Astrocyte of the spinal cord (primary cell): Measurements from ENCODE around the gene SAMD8.
"Not testable (repeated sequence)": the region's sequence is repeated elsewhere in the genome, so short reads cannot be mapped to it uniquely, and the experiment has no call there.

ENCODE experiments used
- DNase-seq: peaks from one replicate; pipeline ENCODE4 v3.0.0; 2011; ENCODE audit warnings: low read depth, low spot score
- H3K4me3 ChIP-seq: 2 replicates; pipeline ENCODE4 v1.5.1; 2011; ENCODE audit warnings: low read depth, mild to moderate bottlenecking, low read length, moderate library complexity
- in situ Hi-C: cut with HindIII; loops from 2 replicates; pipeline ENCODE4 v1.10.0; 2017; ENCODE audit warnings: low sequenced_read_pairs
- TF ChIP-seq, protein P1 (sequence below): IDR thresholded peaks from 2 replicates; pipeline ENCODE4 v1.5.1; 2012; ENCODE audit warnings: low read depth, mild to moderate bottlenecking, low read length, inconsistent platforms

Gene SAMD8

DNA sequence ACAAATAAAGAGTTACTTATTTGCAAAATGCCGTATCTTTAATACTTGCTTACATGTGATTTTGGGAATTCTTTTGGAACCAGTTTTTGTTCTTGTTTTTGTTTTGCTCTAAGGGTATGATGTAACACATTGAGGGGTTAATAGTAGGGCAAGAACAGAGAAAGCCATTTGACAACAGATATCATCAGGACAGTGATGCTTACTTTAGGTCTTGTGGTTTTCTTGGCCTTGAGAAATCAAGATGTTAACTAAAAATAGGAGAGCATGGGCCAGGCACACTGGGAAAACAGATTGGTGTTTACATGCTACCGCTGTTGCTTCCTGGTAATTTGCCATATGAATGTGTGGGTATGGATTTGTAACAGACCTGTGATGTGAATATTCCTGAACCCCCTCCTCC, 3.7 kb downstream of the SAMD8 start:
- no peak overlapping the region for H3K4me3 ChIP-seq
- no peak for DNase-seq
- TF ChIP-seq, protein P1, sequence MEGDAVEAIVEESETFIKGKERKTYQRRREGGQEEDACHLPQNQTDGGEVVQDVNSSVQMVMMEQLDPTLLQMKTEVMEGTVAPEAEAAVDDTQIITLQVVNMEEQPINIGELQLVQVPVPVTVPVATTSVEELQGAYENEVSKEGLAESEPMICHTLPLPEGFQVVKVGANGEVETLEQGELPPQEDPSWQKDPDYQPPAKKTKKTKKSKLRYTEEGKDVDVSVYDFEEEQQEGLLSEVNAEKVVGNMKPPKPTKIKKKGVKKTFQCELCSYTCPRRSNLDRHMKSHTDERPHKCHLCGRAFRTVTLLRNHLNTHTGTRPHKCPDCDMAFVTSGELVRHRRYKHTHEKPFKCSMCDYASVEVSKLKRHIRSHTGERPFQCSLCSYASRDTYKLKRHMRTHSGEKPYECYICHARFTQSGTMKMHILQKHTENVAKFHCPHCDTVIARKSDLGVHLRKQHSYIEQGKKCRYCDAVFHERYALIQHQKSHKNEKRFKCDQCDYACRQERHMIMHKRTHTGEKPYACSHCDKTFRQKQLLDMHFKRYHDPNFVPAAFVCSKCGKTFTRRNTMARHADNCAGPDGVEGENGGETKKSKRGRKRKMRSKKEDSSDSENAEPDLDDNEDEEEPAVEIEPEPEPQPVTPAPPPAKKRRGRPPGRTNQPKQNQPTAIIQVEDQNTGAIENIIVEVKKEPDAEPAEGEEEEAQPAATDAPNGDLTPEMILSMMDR, result no peak
- in situ Hi-C loops, result no loop called here

DNA sequence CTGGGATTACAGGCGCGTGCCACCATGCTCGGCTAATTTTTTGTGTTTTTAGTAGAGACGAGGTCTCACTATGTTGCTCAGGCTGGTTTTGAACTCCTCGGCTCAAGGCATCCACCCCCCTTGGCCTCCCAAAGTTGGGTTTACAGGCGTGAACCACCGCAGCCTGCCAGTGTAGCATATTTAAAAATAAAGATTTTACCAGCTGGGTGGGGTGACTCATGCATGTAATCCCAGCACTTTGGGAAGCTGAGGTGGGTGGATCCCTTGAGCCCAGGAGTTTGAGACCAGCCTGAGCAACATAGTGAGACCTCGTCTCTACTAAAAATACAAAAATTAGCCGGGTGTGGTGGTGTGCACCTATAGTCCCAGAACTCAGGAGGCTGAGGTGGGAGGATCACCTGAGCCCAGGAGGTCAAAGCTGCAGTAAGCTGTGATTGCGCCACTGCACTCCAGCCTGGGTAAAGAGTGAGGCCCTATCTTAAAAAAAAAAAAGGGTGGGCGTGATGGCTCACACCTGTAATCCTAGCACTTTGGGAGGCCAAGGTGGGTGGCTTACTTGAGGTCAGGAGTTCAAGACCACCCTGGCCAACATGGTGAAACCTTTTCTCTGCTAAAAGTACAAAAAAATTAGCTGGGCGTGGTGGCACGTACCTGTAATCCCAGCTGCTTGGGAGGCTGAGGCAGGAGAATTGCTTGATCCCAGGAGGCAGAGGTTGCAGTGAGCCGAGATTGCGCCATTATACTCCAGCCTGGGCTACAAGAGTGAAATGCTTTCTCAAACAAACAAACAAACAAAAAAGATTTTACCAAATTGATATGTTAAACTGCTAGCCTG, 5.7 kb downstream of the SAMD8 start:
- DNase-seq, H3K4me3 ChIP-seq, in situ Hi-C loops: not testable (repeated sequence)

DNA sequence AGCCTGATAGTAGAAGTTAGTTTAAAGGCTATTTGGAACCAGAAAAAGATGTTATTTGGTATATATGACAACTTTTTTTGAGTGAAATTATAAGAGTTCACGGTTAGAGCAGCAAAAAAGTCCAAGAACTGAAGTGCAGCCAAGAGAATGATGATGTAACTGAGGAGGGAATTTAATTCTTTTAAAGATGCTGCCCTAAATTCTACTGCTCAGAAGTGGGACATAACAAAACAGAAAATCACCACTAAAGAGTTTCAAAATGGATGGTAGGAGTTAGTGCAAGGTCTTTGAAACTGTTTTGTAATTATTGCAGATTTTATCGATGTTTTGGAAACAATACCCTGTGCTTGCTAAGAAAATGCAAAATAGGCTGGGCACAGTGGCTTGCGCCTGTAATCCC, 6.5 kb downstream of the SAMD8 start:
- no peak for DNase-seq
- in situ Hi-C loops, result no loop called here

DNA sequence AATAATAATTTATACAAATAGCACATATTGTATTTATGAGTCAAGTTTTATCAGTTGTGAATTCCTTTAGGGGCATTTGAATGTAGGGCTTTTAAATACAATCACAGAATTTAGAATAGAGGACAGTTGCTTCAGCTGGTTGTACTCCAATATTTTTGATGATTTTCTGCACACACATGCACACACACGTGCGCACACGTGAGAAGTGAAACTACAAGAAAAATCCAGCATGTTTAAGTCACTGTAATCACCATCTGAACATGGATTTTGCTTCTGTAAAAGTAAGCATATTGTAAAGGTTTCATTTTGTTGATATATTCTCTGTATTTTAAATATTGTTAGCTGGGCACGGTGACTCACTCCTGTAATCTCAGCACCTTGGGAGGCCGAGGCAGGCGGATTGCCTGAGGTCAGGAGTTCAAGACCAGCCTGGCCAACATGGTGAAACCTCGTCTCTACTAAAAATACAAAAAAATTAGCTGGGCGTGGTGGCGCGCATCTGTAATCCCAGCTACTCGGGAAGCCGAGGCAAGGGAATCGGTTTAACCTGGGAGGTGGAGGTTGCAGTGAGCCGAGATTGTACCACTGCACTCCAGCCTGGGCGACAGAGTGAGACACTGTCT, 8.1 kb downstream of the SAMD8 start:
- DNase-seq, in situ Hi-C loops: not testable (repeated sequence)

More for the DNA sequence above, 6.5 kb downstream of the SAMD8 start:
- no peak overlapping the region for H3K4me3 ChIP-seq
- TF ChIP-seq, protein P1, result no peak

DNA sequence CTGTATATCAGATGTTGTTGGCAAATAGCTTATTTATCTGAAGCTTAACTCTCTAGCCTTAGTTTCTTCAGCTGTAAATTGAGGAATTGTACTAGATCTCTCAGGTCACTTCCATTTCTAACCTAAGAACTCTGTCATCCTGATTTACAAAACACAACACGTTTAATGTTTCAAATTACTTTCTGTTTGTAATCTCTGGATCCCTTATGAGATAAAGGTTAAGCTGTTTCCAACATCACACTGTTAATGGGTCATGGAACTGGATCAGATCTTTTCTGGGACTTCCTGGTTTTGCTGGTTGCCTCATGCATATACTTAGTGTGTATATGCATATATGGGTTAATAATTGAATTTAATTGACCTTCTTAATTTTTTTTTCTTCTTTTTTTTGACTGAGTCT, 9.9 kb downstream of the SAMD8 start:
- no peak for DNase-seq
- H3K4me3 ChIP-seq, result no peak overlapping the region
- in situ Hi-C loops, result no loop called here
- TF ChIP-seq, protein P1, result no peak

More for the DNA sequence above, 8.1 kb downstream of the SAMD8 start:
- not testable (repeated sequence) for H3K4me3 ChIP-seq

DNA sequence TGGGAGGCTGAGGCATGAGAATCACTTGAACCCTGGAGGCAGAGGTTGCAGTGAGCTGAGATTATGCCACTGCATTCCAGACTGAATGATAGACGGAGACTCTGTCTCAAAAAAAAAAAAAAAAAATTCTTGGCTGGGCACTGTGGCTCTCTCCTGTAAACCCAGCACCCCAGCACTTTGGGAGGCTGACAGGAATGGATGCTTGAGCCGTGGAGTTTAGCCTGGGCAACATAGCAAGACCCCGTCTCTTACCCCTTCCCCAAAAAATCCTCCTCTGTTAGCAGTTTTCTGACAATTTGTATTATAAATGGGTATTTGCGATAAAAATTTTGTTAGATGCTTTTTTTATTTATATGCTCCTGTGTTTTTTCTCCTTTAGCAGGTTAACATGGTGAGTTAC, 11.0 kb downstream of the SAMD8 start:
- TF ChIP-seq, protein P1, result no peak
- no peak overlapping the region for H3K4me3 ChIP-seq
- no peak for DNase-seq
- in situ Hi-C loops, result no loop called here

DNA sequence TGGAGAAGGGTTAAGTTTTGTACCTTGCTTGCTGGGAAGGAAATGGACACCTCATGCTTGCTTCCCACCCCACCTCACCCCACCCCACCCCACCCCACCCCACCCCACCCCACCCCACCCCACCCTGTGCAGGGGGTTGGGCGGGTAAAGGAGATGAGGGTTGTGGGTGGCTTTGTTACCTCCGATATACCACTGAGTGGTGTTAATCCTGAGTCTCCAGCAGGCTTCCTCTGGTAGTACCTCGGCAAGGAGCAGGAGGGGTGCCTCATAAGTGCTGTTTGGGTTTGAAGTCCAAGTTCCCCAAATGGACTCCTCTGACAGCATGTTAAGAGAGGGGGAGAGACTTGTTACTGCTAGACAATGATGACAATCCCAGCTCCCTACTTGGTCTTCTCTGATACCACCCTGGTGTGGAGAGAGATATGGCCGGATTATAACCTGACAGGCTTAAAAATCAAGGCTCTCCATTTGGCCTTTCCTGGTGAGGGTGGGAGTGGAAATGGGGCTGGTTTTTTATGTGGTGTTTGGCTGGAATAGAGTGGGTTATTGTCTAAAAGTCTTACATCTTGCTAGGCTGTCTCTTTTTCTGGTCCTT, 11.7 kb downstream of the SAMD8 start:
- in situ Hi-C loops, result no loop called here
- TF ChIP-seq, protein P1, result no peak
- no peak for DNase-seq
- no peak overlapping the region for H3K4me3 ChIP-seq
